GM12892 (cell line): ENCODE results near the gene METTL21C.

Source experiments
- POLR2A ChIP-seq: IDR thresholded peaks from 2 replicates; pipeline ENCODE4 v1.6.1; 2011; ENCODE audit warnings: low read depth, low read length, control low read depth
- POLR2AphosphoS5 ChIP-seq: IDR thresholded peaks from 2 replicates; pipeline ENCODE4 v1.6.1; 2011; ENCODE audit warnings: low read depth, low read length, control low read depth
- TAF1 ChIP-seq: IDR thresholded peaks from 2 replicates; pipeline ENCODE4 v1.6.1; 2011; ENCODE audit warnings: low read depth, mild to moderate bottlenecking, control low read depth, low read length, borderline replicate concordance

DNA sequence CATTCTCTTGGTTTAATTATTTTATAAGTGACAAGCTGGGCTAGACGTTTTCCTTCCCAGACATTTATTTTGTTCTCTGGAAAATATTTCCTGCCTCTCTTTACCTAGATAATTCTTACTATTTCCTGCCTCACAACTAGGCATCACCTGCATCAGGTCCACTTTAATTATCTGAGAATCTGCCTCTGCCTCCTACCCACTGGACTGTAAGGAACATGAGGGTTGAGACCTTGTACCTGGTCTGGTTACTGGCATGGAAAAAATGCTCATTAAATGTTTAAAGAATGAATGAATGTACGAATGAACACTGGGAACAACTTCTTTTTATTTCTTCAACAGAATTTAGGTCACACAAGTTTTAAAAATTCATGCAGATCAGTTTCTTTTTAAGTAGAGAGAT lies 13.4 kb upstream of the METTL21C start:
- no peak for TF ChIP-seq POLR2AphosphoS5
- no peak for TF ChIP-seq POLR2A
- TF ChIP-seq TAF1 = no peak
